ENCODE data around the gene TMEM156. TPM values are rescaled to one million over a fixed set of nuclear protein-coding genes. Genes with fewer than 3 reads are reported as not detected.

The TMEM156 gene
- total and polyA plus RNA-seq, 7 donors: 0.08 to 0.15 (median 0.10) TPM; not detected in 4

DNA sequence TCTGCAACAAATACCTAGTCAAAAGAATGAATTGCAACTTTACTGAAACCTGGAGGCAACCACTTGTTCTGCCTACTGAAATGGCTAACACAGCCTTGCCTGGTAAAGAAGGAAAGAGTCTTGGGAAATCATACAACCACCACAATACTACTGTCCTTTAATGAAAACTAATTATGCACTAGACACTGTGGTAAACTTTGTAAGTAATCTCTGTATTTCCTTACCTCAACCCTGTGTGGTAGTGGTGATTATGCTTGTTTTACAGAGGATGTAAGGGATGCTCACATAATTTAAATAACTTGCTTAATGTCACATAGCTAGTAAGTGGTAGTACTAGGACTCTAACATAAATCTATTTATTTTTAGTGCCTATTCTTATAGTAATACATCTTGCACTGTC is 44.7 kb downstream of the TMEM156 start:
- H3K4me3 ChIP-seq: no peak overlapping the region
- H3K27ac ChIP-seq: no peak overlapping the region
- intact Hi-C loops (cut with DNase I): no loop called here
- no peaks in the 10 kb centered on the region for H3K4me1 ChIP-seq
- no peak for ATAC-seq
- no peaks in the 10 kb centered on the region for H3K36me3 ChIP-seq (ENCODE audit: insufficient read depth in 1 of 2, low read depth in 1 of 2)
- H3K27me3 ChIP-seq (ENCODE audit: insufficient read depth in 3 of 3, low read length in 2 of 3): no peaks in the 10 kb centered on the region
- H3K9me3 ChIP-seq: no peaks in the 10 kb centered on the region
- no peak for DNase-seq
- TF ChIP-seq, protein P1, sequence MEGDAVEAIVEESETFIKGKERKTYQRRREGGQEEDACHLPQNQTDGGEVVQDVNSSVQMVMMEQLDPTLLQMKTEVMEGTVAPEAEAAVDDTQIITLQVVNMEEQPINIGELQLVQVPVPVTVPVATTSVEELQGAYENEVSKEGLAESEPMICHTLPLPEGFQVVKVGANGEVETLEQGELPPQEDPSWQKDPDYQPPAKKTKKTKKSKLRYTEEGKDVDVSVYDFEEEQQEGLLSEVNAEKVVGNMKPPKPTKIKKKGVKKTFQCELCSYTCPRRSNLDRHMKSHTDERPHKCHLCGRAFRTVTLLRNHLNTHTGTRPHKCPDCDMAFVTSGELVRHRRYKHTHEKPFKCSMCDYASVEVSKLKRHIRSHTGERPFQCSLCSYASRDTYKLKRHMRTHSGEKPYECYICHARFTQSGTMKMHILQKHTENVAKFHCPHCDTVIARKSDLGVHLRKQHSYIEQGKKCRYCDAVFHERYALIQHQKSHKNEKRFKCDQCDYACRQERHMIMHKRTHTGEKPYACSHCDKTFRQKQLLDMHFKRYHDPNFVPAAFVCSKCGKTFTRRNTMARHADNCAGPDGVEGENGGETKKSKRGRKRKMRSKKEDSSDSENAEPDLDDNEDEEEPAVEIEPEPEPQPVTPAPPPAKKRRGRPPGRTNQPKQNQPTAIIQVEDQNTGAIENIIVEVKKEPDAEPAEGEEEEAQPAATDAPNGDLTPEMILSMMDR (IDR thresholded peaks at IDR 0.05): no peak

DNA sequence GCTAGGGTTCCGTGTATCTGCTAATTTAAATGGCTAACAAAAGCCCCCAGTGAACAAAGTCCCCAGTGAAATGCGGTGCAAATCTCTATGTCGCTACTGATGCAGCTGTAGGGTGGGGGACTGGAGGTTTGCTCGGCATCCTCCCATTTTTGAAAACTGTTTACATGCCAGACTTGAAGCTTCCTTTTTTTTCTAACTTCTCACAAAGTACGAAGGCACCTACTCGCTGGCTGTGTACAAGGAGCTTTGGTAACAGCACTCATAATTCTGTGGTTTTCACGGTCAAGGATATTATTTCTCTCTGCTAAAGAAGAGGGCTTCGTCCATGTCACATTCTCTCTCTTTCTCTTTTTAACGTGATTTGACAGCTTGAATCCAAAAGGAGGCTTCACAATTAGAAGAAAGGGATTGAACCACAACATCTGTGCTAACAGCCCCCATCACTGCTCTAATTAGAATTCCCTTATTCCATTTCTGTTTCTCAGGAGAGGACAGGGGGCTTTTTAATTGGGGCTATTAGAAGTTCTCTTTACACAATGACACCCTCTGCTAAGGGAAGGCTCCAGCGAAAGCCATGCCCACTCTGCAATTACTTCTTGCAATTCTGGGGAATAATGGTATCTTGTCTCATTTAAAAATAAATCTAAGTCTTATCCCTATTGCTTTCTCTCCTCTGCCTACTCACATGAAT is 46.7 kb downstream of the TMEM156 start:
- TF ChIP-seq, protein P1 (IDR thresholded peaks at IDR 0.05): no peak
- Histone ChIP-seq H3K36me3 (ENCODE audit: insufficient read depth in 1 of 2, low read depth in 1 of 2) (no peaks in the 10 kb centered on the region), H3K4me1 (no peaks in the 10 kb centered on the region), H3K4me3 (no peak overlapping the region), H3K9me3 (no peaks in the 10 kb centered on the region), H3K27me3 (ENCODE audit: insufficient read depth in 3 of 3, low read length in 2 of 3) (peaks cover 0 to 2% (median 0%) of the 10 kb centered on the region in 3 donors), H3K27ac (no peak overlapping the region)
- WGBS, 3 donors: 25 to 41% (median 28%) methylated on average over 10 of the region's 10 CpGs
- DNase-seq (no peak), ATAC-seq (no peak)
- intact Hi-C loops (cut with DNase I): no loop called here

DNA sequence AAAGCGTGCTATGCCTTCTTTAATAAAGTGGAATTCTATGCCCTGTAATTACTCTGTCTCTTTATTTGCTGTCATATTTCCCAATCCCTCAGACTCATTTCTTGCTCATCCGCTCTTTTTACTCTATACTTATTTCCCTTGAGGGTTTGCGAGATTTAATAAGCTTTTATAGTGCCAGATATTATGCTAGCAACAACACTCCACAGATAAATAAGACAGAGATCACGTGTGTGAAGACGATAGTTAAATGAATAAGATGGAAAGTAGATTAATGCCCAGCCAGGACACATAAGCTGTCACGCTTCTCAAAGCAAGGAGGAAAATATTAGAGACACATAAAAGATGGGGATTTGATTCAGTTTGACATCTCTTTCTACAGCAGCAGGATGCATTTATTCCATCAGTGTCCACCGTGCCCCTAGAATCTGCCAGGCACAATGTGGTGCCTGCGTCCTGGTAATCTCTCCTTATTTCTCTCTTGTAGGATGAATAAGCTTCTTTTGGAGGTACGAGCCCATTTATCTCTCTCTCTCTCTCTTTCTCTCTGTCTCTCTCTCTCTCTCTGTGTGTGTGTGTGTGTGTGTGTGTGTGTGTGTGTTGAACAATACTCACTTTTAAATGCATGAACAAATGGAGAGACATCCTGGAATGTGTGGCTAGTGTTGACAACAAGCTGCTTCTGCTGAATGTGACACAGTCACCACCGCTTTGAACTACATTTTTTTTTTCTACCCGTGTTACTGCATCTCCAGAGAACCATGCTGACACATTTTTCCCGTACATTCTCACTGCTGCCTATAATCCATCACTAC is 48.2 kb downstream of the TMEM156 start:
- H3K4me1 ChIP-seq: no peaks in the 10 kb centered on the region
- ATAC-seq (no peak), DNase-seq (no peak)
- intact Hi-C loops (cut with DNase I): no loop called here
- WGBS, 3 donors: 45 to 59% (median 49%) methylated on average over 12 of the region's 12 CpGs
- H3K9me3 ChIP-seq: no peaks in the 10 kb centered on the region
- peaks cover 0 to 2% (median 0%) of the 10 kb centered on the region in 3 donors for H3K27me3 ChIP-seq (ENCODE audit: insufficient read depth in 3 of 3, low read length in 2 of 3)
- H3K4me3 ChIP-seq: no peak overlapping the region
- no peak overlapping the region for H3K27ac ChIP-seq
- no peaks in the 10 kb centered on the region for H3K36me3 ChIP-seq (ENCODE audit: insufficient read depth in 1 of 2, low read depth in 1 of 2)
- TF ChIP-seq, protein P1 (IDR thresholded peaks at IDR 0.05): no peak

DNA sequence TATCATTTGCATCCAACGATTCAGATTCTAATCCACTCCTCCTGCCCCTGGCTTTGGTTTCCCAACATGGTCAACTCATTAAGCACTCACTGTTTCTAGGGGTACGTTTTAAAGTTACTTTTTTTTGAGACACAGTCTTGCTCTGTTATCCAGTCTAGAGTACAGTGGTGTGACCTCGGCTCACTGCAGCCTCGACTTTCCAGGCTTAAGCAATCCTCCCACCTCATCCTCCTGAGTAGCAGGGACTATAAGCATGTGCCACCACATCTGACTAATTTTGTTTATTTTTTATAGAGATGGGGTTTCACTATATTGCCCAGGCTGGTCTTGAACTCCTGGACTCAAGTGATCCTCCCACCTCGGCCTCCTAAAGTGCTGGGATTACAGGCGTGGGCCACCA is 48.9 kb downstream of the TMEM156 start:
- TF ChIP-seq, protein P1 (IDR thresholded peaks at IDR 0.05): no peak
- intact Hi-C loops (cut with DNase I): no loop called here
- 88 to 90% (median 89%) methylated on average over 6 of the region's 6 CpGs for WGBS, 3 donors

More for the DNA sequence above, 48.9 kb downstream of the TMEM156 start:
- DNase-seq (no peak), ATAC-seq (no peak)
- peaks cover 0 to 2% (median 0%) of the 10 kb centered on the region in 3 donors for H3K27me3 ChIP-seq (ENCODE audit: insufficient read depth in 3 of 3, low read length in 2 of 3)
- H3K9me3 ChIP-seq: no peaks in the 10 kb centered on the region
- H3K27ac ChIP-seq: no peak overlapping the region
- no peak overlapping the region for H3K4me3 ChIP-seq
- no peaks in the 10 kb centered on the region for H3K36me3 ChIP-seq (ENCODE audit: insufficient read depth in 1 of 2, low read depth in 1 of 2)
- H3K4me1 ChIP-seq: no peaks in the 10 kb centered on the region
